Fibroblast of lung (primary cell): Measurements from ENCODE around the gene NTMT1. TPM values are rescaled to one million over a fixed set of nuclear protein-coding genes. Genes with fewer than 3 reads are reported as not detected.
A peak's percentile ranks its signal among the peaks of the same experiment; 100 is the strongest.

ENCODE experiments used
- DNase-seq, 2 donors: peaks; one replicate each; pipeline versions ENCODE4 v3.0.0 to v3.0.0-alpha.2; 2010; ENCODE audit warnings: low read depth in 2 of 2
- H2AFZ ChIP-seq: 2 replicates; pipeline ENCODE4 v1.5.1; 2012; ENCODE audit warnings: low read length, control low read depth, inconsistent platforms
- H3K27ac ChIP-seq: 2 replicates; pipeline ENCODE4 v1.5.1; 2011; ENCODE audit warnings: low read length, control low read depth; ENCODE audit not compliant: insufficient read depth
- H3K27me3 ChIP-seq: 2 replicates; pipeline ENCODE4 v1.5.1; 2011; ENCODE audit warnings: mild to moderate bottlenecking, low read length; ENCODE audit not compliant: control insufficient read depth, insufficient read depth
- H3K36me3 ChIP-seq: 2 replicates; pipeline ENCODE4 v1.5.1; 2011; ENCODE audit warnings: low read length; ENCODE audit not compliant: control insufficient read depth, insufficient read depth
- H3K4me1 ChIP-seq: 2 replicates; pipeline ENCODE4 v1.5.1; 2011; ENCODE audit warnings: low read length; ENCODE audit not compliant: control insufficient read depth, insufficient read depth; ENCODE audit errors: extremely low read depth
- H3K4me2 ChIP-seq: 2 replicates; pipeline ENCODE4 v1.5.1; 2011; ENCODE audit warnings: low read length, control low read depth; ENCODE audit not compliant: insufficient read depth; ENCODE audit errors: extremely low read depth
- H3K4me3 ChIP-seq, 4 experiments: fragments of 200-600 bp in 1 of 4; sonication (generic) in 1 of 4; replicated peaks in 1 of 4; 2 replicates each; pipeline ENCODE4 v1.5.1; 2011 to 2016; ENCODE audit warnings: low read length in 4 of 4, low read depth in 3 of 4, mild to moderate bottlenecking in 3 of 4, control low read depth in 2 of 4, inconsistent platforms in 1 of 4, mixed read lengths in 1 of 4; ENCODE audit not compliant: insufficient read depth in 1 of 4; ENCODE audit errors: control extremely low read depth in 1 of 4
- H3K79me2 ChIP-seq: 2 replicates; pipeline ENCODE4 v1.5.1; 2012; ENCODE audit warnings: mild to moderate bottlenecking, low read length, inconsistent platforms; ENCODE audit not compliant: control insufficient read depth, insufficient read depth
- H3K9ac ChIP-seq: 2 replicates; pipeline ENCODE4 v1.5.1; 2011; ENCODE audit warnings: mild to moderate bottlenecking, low read length, control low read depth; ENCODE audit not compliant: insufficient read depth
- H3K9me3 ChIP-seq: 2 replicates; pipeline ENCODE4 v1.5.1; 2012; ENCODE audit warnings: low read depth, low read length; ENCODE audit not compliant: control insufficient read depth, insufficient read depth
- H4K20me1 ChIP-seq: 2 replicates; pipeline ENCODE4 v1.5.1; 2011; ENCODE audit warnings: low read length; ENCODE audit not compliant: control insufficient read depth, insufficient read depth; ENCODE audit errors: extremely low read depth
- CTCF ChIP-seq, 2 donors: IDR thresholded peaks in 1 of 2; conservative IDR thresholded peaks in 1 of 2; 1 replicate in 1 of 2; 2 replicates in 1 of 2; pipeline ENCODE4 v1.5.1; 2011 to 2012; ENCODE audit warnings: low read length in 2 of 2, control low read depth in 1 of 2, inconsistent platforms in 1 of 2, low read depth in 1 of 2, mild to moderate bottlenecking in 1 of 2
- EZH2 ChIP-seq: IDR thresholded peaks from 2 replicates; pipeline ENCODE4 v1.5.1; 2012; ENCODE audit warnings: low read length, control low read depth, mild to moderate bottlenecking; ENCODE audit errors: missing control alignments
- polyA plus RNA-seq, 2 donors: library from polyadenylated mRNA; depleted of rRNA in 1 of 2; stranded (reverse) in 1 of 2; unstranded in 1 of 2; fragments of >200 nt; gene quantifications; 2 replicates each; pipeline ENCODE4 v1.2.1, GENCODE V29; 2011 to 2012; ENCODE audit warnings: missing spikeins in 1 of 2
- total RNA-seq: library from RNA; depleted of rRNA; stranded (reverse); fragments of >200 nt; gene quantifications from 2 replicates; pipeline ENCODE4 v1.2.1, GENCODE V29; 2014

The NTMT1 gene
- total and polyA plus RNA-seq, 2 donors (not counting 1 experiment from before 2014, with no cell fraction given) = 34.2 to 51.9 TPM

GRCh38 chr9:129631674-129632129 is 5.7 kb downstream of the NTMT1 start:
- peaks cover 85% of the 10 kb centered on the region for H3K79me2 ChIP-seq
- TF ChIP-seq CTCF (conservative IDR thresholded peaks at IDR 0.05 in 1 of 2, IDR thresholded peaks at IDR 0.05 in 1 of 2; ENCODE audit: low read depth in 1 of 2, low read length in 2 of 2) (no peak), EZH2 (no peak)
- peaks cover 37% of the 10 kb centered on the region for H3K4me1 ChIP-seq
- H4K20me1 ChIP-seq = no peaks in the 10 kb centered on the region
- H3K9ac ChIP-seq = no peak overlapping the region
- no peak for DNase-seq
- H2AFZ ChIP-seq = no peak overlapping the region
- peak overlapping the region; percentile 15 for H3K27ac ChIP-seq
- H3K27me3 ChIP-seq = no peaks in the 10 kb centered on the region
- H3K36me3 ChIP-seq = peaks cover 25% of the 10 kb centered on the region
- no peak overlapping the region for H3K4me3 ChIP-seq
- peak overlapping the region; percentile 33 for H3K4me2 ChIP-seq
- no peaks in the 10 kb centered on the region for H3K9me3 ChIP-seq

- no peak overlapping the region for H3K4me3 ChIP-seq
- no peak overlapping the region for H3K4me2 ChIP-seq
- no peak for TF ChIP-seq CTCF (conservative IDR thresholded peaks at IDR 0.05 in 1 of 2, IDR thresholded peaks at IDR 0.05 in 1 of 2; ENCODE audit: low read depth in 1 of 2, low read length in 2 of 2)
- no peaks in the 10 kb centered on the region for H4K20me1 ChIP-seq
- no peak for DNase-seq
- peaks cover 34% of the 10 kb centered on the region for H3K4me1 ChIP-seq
- peaks cover 29% of the 10 kb centered on the region for H3K36me3 ChIP-seq
- H3K9me3 ChIP-seq = no peaks in the 10 kb centered on the region
- no peak overlapping the region for H3K9ac ChIP-seq
- peaks cover 77% of the 10 kb centered on the region for H3K79me2 ChIP-seq
- H3K27me3 ChIP-seq = no peaks in the 10 kb centered on the region
- no peak overlapping the region for H3K27ac ChIP-seq
- no peak overlapping the region for H2AFZ ChIP-seq
These were observed 6.5 kb downstream of the NTMT1 start for GRCh38 chr9:129632460-129632859.

- H3K4me3 ChIP-seq = no peak overlapping the region
- H3K9ac ChIP-seq = no peak overlapping the region
- no peak overlapping the region for H3K27ac ChIP-seq
- no peak overlapping the region for H3K4me2 ChIP-seq
- no peaks in the 10 kb centered on the region for H4K20me1 ChIP-seq
- H3K36me3 ChIP-seq = peaks cover 36% of the 10 kb centered on the region
- H3K27me3 ChIP-seq = no peaks in the 10 kb centered on the region
- no peaks in the 10 kb centered on the region for H3K9me3 ChIP-seq
- no peak overlapping the region for H2AFZ ChIP-seq
- H3K4me1 ChIP-seq = peaks cover 30% of the 10 kb centered on the region
- H3K79me2 ChIP-seq = peaks cover 72% of the 10 kb centered on the region
- no peak for DNase-seq
- no peak for TF ChIP-seq EZH2
- TF ChIP-seq CTCF (conservative IDR thresholded peaks at IDR 0.05 in 1 of 2, IDR thresholded peaks at IDR 0.05 in 1 of 2; ENCODE audit: low read depth in 1 of 2, low read length in 2 of 2) = no peak
These were observed 7.2 kb downstream of the NTMT1 start for GRCh38 chr9:129633207-129633606.
